Neural cell (in vitro differentiated cells): ENCODE results near the gene GABRR1. TPM values are rescaled to one million over a fixed set of nuclear protein-coding genes. Genes with fewer than 3 reads are reported as not detected.
"Not testable (repeated sequence)": the region's sequence is repeated elsewhere in the genome, so short reads cannot be mapped to it uniquely, and the experiment has no call there.

ENCODE experiments used
- H2AFZ ChIP-seq: fragments of 200-600, 300-800 bp; sonication (generic), shearing (Covaris generic); 2 replicates; pipeline ENCODE4 v1.6.0; 2014; ENCODE audit warnings: low read depth, mild to moderate bottlenecking, antibody characterized with exemption, low read length, moderate library complexity
- H3F3A ChIP-seq: fragments of 200-600 bp; shearing (Covaris generic); 2 replicates; pipeline ENCODE4 v1.6.1; 2016; ENCODE audit warnings: mild to moderate bottlenecking, moderate library complexity, mixed read lengths, antibody characterized with exemption, low read length; ENCODE audit not compliant: insufficient read depth, poor library complexity, severe bottlenecking
- H3K27ac ChIP-seq: fragments of 200-600, 300-800 bp; sonication (generic), shearing (Covaris generic); 2 replicates; pipeline ENCODE4 v1.5.1; 2014; ENCODE audit warnings: mild to moderate bottlenecking, low read length, moderate library complexity
- H3K27me3 ChIP-seq: fragments of 300-800, 200-600 bp; sonication (generic), shearing (Covaris generic); 2 replicates; pipeline ENCODE4 v1.6.0; 2014; ENCODE audit warnings: mild to moderate bottlenecking, low read depth, low read length, moderate library complexity; ENCODE audit not compliant: insufficient read depth
- H3K36me3 ChIP-seq: fragments of 300-800, 200-600 bp; sonication (generic), shearing (Covaris generic); 2 replicates; pipeline ENCODE4 v1.5.1; 2014; ENCODE audit warnings: mild to moderate bottlenecking, antibody characterized with exemption, low read length, moderate library complexity; ENCODE audit not compliant: insufficient read depth
- H3K4me2 ChIP-seq: fragments of 300-800, 200-600 bp; sonication (generic), shearing (Covaris generic); 2 replicates; pipeline ENCODE4 v1.6.0; 2014; ENCODE audit warnings: mild to moderate bottlenecking, low read length
- H3K4me3 ChIP-seq: fragments of 300-800, 200-600 bp; sonication (generic), shearing (Covaris generic); 2 replicates; pipeline ENCODE4 v1.5.1; 2014; ENCODE audit warnings: mild to moderate bottlenecking, low read length, moderate library complexity
- H3K79me2 ChIP-seq: fragments of 200-600 bp; shearing (Covaris generic); replicated peaks from 2 replicates; pipeline ENCODE4 v1.6.0; 2014; ENCODE audit warnings: mild to moderate bottlenecking, low read length, moderate library complexity; ENCODE audit not compliant: insufficient read depth
- H3K9ac ChIP-seq: fragments of 300-800, 200-600 bp; sonication (generic), shearing (Covaris generic); 2 replicates; pipeline ENCODE4 v1.6.1; 2016; ENCODE audit warnings: mild to moderate bottlenecking, low read length, mixed read lengths
- H3K9me2 ChIP-seq: fragments of 200-600 bp; shearing (Covaris generic); 2 replicates; pipeline ENCODE4 v1.6.1; 2016; ENCODE audit warnings: mild to moderate bottlenecking, low read length, mixed read lengths; ENCODE audit not compliant: insufficient read depth
- H3K9me3 ChIP-seq: fragments of 200-600, 300-800 bp; sonication (generic), shearing (Covaris generic); 2 replicates; pipeline ENCODE4 v1.6.1; 2016; ENCODE audit warnings: mild to moderate bottlenecking, mixed run types, low read length, moderate library complexity, mixed read lengths
- H4K20me1 ChIP-seq: fragments of 200-600 bp; shearing (Covaris generic); 2 replicates; pipeline ENCODE4 v1.6.1; 2016; ENCODE audit warnings: mild to moderate bottlenecking, mixed run types; ENCODE audit not compliant: insufficient read depth
- CTCF ChIP-seq: fragments of 450-650 bp; IDR thresholded peaks from 2 replicates; pipeline ENCODE4 v1.5.1; 2014; ENCODE audit warnings: antibody characterized with exemption, mild to moderate bottlenecking, moderate library complexity; ENCODE audit not compliant: poor library complexity, severe bottlenecking
- EP300 ChIP-seq: fragments of 450-650 bp; conservative IDR thresholded peaks from 2 replicates; pipeline ENCODE4 v1.6.1; 2014; ENCODE audit warnings: antibody characterized with exemption, mild to moderate bottlenecking, moderate library complexity; ENCODE audit not compliant: poor library complexity, severe bottlenecking
- EZH2 ChIP-seq: fragments of 200-600, 300-800 bp; shearing (Covaris generic), sonication (generic); IDR thresholded peaks from 2 replicates; pipeline ENCODE4 v1.6.1; 2014; ENCODE audit warnings: antibody characterized with exemption, low read length, borderline replicate concordance, mild to moderate bottlenecking; ENCODE audit not compliant: insufficient read depth, poor library complexity, severe bottlenecking
- MXI1 ChIP-seq: fragments of 450-650 bp; conservative IDR thresholded peaks from 2 replicates; pipeline ENCODE4 v1.6.1; 2014; ENCODE audit warnings: antibody characterized with exemption, mild to moderate bottlenecking; ENCODE audit not compliant: poor library complexity, severe bottlenecking
- POLR2AphosphoS5 ChIP-seq: IDR thresholded peaks from 2 replicates; pipeline ENCODE4 v1.6.1; 2012
- RAD21 ChIP-seq: fragments of 450-650 bp; conservative IDR thresholded peaks from 2 replicates; pipeline ENCODE4 v1.6.1; 2014; ENCODE audit warnings: antibody characterized with exemption, mild to moderate bottlenecking, moderate library complexity
- SMC3 ChIP-seq: fragments of 450-650 bp; conservative IDR thresholded peaks from 2 replicates; pipeline ENCODE4 v1.6.1; 2014; ENCODE audit warnings: antibody characterized with exemption, mild to moderate bottlenecking, moderate library complexity; ENCODE audit not compliant: poor library complexity
- TAF1 ChIP-seq: IDR thresholded peaks from 2 replicates; pipeline ENCODE4 v1.6.1; 2012; ENCODE audit warnings: low read depth
- polyA plus RNA-seq: library from polyadenylated mRNA; depleted of rRNA; stranded (reverse); fragments of >200 nt; gene quantifications from 2 replicates; pipeline ENCODE4 v1.2.3, GENCODE V29; 2014
- TF ChIP-seq, protein P1 (sequence below): IDR thresholded peaks from 2 replicates; pipeline ENCODE4 v1.6.1; 2012; ENCODE audit warnings: borderline replicate concordance

The GABRR1 gene
- polyA plus RNA-seq, 1 donor from 2014 or later: not detected

DNA sequence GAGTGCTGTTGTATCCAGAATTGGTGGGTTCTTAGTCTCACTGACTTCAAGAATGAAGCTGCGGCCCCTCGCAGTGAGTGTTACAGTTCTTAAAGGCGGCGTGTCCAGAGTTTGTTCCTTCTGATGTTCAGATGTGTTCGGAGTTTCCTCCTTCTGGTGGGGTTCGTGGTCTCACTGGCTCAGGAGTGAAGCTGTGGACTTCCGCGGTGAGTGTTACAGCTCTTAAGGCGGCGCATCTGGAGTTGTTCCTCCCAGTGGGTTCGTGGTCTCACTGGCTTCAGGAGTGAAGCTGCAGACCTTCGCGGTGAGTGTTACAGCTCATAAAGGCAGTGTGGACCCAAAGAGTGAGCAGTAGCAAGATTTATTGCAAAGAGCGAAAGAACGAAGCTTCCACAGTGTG lies 16.4 kb upstream of the GABRR1 start:
- not testable (repeated sequence) for H3K79me2 ChIP-seq

DNA sequence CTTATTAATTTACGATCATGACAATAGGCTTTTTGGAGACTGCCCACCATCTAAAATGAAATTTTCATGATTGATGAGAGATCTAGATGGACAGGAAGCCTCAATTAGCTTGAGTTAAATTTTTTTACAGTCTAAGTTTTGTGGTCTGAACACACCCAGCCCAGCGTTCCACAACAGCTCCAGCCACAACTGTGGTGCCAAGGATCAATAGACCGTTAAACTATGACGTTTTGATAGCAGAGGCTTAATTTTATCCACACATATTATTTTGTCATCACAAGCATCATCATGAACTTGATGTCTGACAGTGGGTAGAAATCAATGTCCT lies 5.5 kb upstream of the GABRR1 start:
- no peaks in the 10 kb centered on the region for H3K9me3 ChIP-seq
- no peak overlapping the region for H3K9ac ChIP-seq
- no peaks in the 10 kb centered on the region for H3K9me2 ChIP-seq
- H3K4me2 ChIP-seq: no peak overlapping the region
- TF ChIP-seq SMC3 (no peak), MXI1 (no peak), POLR2AphosphoS5 (no peak), EZH2 (no peak), RAD21 (no peak), EP300 (no peak), TAF1 (no peak), CTCF (no peak)
- TF ChIP-seq, protein P1, sequence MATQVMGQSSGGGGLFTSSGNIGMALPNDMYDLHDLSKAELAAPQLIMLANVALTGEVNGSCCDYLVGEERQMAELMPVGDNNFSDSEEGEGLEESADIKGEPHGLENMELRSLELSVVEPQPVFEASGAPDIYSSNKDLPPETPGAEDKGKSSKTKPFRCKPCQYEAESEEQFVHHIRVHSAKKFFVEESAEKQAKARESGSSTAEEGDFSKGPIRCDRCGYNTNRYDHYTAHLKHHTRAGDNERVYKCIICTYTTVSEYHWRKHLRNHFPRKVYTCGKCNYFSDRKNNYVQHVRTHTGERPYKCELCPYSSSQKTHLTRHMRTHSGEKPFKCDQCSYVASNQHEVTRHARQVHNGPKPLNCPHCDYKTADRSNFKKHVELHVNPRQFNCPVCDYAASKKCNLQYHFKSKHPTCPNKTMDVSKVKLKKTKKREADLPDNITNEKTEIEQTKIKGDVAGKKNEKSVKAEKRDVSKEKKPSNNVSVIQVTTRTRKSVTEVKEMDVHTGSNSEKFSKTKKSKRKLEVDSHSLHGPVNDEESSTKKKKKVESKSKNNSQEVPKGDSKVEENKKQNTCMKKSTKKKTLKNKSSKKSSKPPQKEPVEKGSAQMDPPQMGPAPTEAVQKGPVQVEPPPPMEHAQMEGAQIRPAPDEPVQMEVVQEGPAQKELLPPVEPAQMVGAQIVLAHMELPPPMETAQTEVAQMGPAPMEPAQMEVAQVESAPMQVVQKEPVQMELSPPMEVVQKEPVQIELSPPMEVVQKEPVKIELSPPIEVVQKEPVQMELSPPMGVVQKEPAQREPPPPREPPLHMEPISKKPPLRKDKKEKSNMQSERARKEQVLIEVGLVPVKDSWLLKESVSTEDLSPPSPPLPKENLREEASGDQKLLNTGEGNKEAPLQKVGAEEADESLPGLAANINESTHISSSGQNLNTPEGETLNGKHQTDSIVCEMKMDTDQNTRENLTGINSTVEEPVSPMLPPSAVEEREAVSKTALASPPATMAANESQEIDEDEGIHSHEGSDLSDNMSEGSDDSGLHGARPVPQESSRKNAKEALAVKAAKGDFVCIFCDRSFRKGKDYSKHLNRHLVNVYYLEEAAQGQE: no peak
- no peak overlapping the region for H3K27ac ChIP-seq
- H2AFZ ChIP-seq: no peak overlapping the region
- no peak overlapping the region for H3K4me3 ChIP-seq
- no peaks in the 10 kb centered on the region for H3K36me3 ChIP-seq
- H3K79me2 ChIP-seq: no peaks in the 10 kb centered on the region
- no peaks in the 10 kb centered on the region for H3K27me3 ChIP-seq
- no peaks in the 10 kb centered on the region for H4K20me1 ChIP-seq
- H3F3A ChIP-seq: no peaks in the 10 kb centered on the region

More for the DNA sequence above, 16.4 kb upstream of the GABRR1 start:
- not testable (repeated sequence) for H3K9me2 ChIP-seq, H3K4me3 ChIP-seq, H2AFZ ChIP-seq, H3K9ac ChIP-seq, H4K20me1 ChIP-seq, H3K27me3 ChIP-seq, H3K36me3 ChIP-seq, H3K9me3 ChIP-seq, H3F3A ChIP-seq, H3K27ac ChIP-seq, H3K4me2 ChIP-seq

GRCh38 chr6:89221971-89222711 lies 5.0 kb upstream of the GABRR1 start:
- Histone ChIP-seq H2AFZ (no peak overlapping the region), H4K20me1 (no peaks in the 10 kb centered on the region), H3K79me2 (no peaks in the 10 kb centered on the region), H3K9me2 (no peaks in the 10 kb centered on the region), H3K36me3 (no peaks in the 10 kb centered on the region), H3K27ac (no peak overlapping the region), H3K9ac (no peak overlapping the region), H3F3A (no peaks in the 10 kb centered on the region), H3K9me3 (no peaks in the 10 kb centered on the region), H3K4me3 (no peak overlapping the region), H3K4me2 (no peak overlapping the region), H3K27me3 (no peaks in the 10 kb centered on the region)
- TF ChIP-seq EZH2 (no peak), POLR2AphosphoS5 (no peak), CTCF (no peak), MXI1 (no peak), EP300 (no peak), RAD21 (no peak), SMC3 (no peak), TAF1 (no peak)
- TF ChIP-seq, protein P1: no peak
